Nephron (organoid): Measurements from ENCODE around the gene ZNF778.
"Not testable (repeated sequence)": the region's sequence is repeated elsewhere in the genome, so short reads cannot be mapped to it uniquely, and the experiment has no call there.

Source experiments
- H3K27ac Mint-ChIP-seq, 3 experiments: 2 replicates each; pipeline ENCODE4 v1.8.0; 2020; ENCODE audit warnings: mixed read lengths in 3 of 3, mild to moderate bottlenecking in 2 of 3, moderate library complexity in 1 of 3
- H3K27me3 Mint-ChIP-seq: 2 replicates; pipeline ENCODE4 v1.8.0; 2021; ENCODE audit warnings: low read depth, mild to moderate bottlenecking, moderate library complexity, mixed read lengths
- H3K36me3 Mint-ChIP-seq: 2 replicates; pipeline ENCODE4 v1.8.0; 2020; ENCODE audit warnings: low read depth, mixed read lengths
- H3K4me1 Mint-ChIP-seq: 2 replicates; pipeline ENCODE4 v1.8.0; 2020; ENCODE audit warnings: mixed read lengths
- H3K4me3 Mint-ChIP-seq, 3 experiments: 2 replicates each; pipeline ENCODE4 v1.8.0; 2020; ENCODE audit warnings: mild to moderate bottlenecking in 3 of 3, mixed read lengths in 3 of 3, moderate library complexity in 2 of 3
- H3K9me3 Mint-ChIP-seq: 2 replicates; pipeline ENCODE4 v1.8.0; 2020; ENCODE audit warnings: mixed read lengths
- TF ChIP-seq, protein P1 (sequence below), 3 experiments: fragments of 200-600 bp; sonication (generic); IDR thresholded peaks; one replicate each; pipeline ENCODE4 v1.5.0; 2021; ENCODE audit warnings: antibody characterized with exemption in 3 of 3; ENCODE audit not compliant: unreplicated experiment in 3 of 3

The ZNF778 gene

DNA sequence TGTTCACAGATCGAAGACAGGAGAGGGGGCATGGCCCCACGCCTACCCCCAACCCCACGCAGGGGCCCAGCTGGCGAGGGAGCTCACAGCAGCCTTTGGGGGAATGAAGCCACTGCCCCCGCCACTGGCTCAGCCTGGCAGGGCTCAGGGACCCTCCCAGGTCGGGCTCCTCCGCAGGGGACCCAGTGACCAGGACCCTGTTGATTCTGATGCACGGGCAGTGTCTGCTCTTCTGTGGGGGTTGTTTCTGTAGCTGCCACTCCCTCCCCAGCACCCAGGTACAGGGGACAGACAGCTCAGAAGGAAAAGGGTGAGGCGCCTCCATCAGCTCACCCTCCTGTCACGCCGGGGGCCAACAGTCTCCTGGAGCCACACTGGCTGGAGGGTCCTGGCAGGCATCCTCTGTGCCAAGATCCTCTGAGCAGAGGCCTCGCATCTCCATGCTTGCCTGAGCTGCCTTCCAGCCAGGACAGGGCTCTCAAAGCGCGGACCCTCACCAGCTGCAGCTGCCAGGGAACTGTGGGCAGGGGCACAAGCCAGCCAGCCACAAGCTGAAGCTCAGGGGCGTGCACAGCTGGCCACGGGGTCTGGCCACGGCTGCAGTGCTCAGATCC, 49.1 kb downstream of the ZNF778 start:
- Mint-ChIP-seq H3K27me3 (peaks cover 1% of the 10 kb centered on the region), H3K4me1 (no peaks in the 10 kb centered on the region), H3K4me3 (no peak overlapping the region), H3K27ac (no peak overlapping the region), H3K9me3 (no peaks in the 10 kb centered on the region), H3K36me3 (peaks cover 46% of the 10 kb centered on the region)
- TF ChIP-seq, protein P1, sequence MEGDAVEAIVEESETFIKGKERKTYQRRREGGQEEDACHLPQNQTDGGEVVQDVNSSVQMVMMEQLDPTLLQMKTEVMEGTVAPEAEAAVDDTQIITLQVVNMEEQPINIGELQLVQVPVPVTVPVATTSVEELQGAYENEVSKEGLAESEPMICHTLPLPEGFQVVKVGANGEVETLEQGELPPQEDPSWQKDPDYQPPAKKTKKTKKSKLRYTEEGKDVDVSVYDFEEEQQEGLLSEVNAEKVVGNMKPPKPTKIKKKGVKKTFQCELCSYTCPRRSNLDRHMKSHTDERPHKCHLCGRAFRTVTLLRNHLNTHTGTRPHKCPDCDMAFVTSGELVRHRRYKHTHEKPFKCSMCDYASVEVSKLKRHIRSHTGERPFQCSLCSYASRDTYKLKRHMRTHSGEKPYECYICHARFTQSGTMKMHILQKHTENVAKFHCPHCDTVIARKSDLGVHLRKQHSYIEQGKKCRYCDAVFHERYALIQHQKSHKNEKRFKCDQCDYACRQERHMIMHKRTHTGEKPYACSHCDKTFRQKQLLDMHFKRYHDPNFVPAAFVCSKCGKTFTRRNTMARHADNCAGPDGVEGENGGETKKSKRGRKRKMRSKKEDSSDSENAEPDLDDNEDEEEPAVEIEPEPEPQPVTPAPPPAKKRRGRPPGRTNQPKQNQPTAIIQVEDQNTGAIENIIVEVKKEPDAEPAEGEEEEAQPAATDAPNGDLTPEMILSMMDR (IDR thresholded peaks at IDR 0.05; ENCODE audit: unreplicated experiment in 3 of 3), result no peak

DNA sequence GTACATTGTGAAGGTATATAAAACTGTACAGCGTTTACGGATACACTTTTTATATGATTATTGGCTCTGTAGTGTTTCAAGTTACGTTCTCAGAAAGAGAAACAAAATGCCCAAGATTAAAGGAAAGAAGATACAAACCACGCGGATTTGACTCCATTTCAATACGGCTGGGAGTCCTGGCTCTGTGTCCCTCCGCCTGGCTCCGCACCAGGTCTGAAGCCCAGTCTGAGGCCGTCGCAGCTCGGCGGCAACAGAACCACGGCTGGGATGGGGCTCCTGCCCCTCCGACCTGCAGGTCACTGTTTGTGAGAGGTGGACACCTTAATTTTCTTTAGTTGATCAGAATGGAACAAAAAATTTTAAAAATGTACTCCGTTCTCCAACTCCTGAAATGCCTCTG, 50.2 kb downstream of the ZNF778 start:
- not testable (repeated sequence) for H3K4me1 Mint-ChIP-seq, H3K27me3 Mint-ChIP-seq, H3K9me3 Mint-ChIP-seq, H3K4me3 Mint-ChIP-seq, H3K27ac Mint-ChIP-seq
- H3K36me3 Mint-ChIP-seq, result peaks cover 52% of the 10 kb centered on the region

DNA sequence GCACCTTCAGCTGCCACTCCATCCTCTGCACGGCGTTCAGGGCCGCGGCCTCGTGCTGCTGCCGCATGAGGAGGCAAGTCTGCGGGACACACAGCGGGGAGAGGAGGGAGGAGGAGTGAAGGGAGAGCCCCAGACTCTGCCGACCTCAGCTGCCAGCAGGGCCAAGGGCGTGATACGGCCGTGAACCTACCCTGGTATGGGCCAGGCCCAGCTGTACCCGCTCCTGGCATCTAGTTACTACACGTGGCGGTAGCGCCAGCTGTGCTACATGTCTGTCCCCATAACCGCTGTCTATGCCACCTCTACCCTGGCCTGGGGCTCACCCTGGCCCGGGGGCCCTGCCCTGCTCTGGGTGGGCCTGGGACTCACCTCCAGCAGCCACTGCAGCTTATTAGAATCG, 51.1 kb downstream of the ZNF778 start:
- no peaks in the 10 kb centered on the region for H3K9me3 Mint-ChIP-seq
- H3K27me3 Mint-ChIP-seq, result no peaks in the 10 kb centered on the region
- H3K36me3 Mint-ChIP-seq, result peaks cover 61% of the 10 kb centered on the region
- TF ChIP-seq, protein P1 (IDR thresholded peaks at IDR 0.05; ENCODE audit: unreplicated experiment in 3 of 3), result no peak
- no peaks in the 10 kb centered on the region for H3K4me1 Mint-ChIP-seq
- no peak overlapping the region for H3K4me3 Mint-ChIP-seq
- H3K27ac Mint-ChIP-seq, result no peak overlapping the region

DNA sequence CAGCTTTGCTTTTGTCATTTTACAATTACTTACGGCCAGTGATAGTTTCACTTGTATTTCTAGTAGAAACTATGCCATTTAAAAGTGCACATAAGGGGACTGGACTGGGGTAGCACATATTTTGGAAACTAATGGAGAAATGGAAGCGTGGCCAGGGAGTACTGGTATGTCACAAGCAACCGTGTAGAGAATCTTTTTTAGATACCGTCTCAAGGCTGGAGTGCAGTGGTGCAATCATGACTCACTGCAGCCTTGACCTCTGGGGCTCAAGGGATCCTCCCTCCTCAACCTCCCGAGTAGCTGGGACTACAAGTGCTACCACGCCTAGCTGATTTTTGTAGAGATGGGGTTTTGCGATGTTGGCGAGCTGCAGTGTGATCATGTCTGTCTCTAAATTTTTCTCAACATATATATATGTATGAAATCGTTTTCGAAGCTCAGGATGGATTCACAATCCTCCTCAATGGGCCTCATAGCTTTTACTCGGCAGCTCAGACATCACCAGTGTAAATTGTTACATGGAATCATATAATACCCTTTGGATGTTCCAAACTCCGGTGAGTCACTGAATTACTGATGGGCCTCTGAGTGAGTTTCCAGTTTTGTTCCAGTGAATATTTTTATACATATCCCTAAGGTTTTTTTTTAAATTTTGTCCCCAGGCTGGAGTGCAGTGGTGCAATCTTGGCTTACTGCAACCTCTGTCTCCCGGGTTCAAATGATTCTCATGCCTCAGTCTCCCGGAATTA, 51.7 kb downstream of the ZNF778 start:
- Mint-ChIP-seq H3K27me3 (no peaks in the 10 kb centered on the region), H3K9me3 (no peaks in the 10 kb centered on the region), H3K4me3 (no peak overlapping the region), H3K27ac (no peak overlapping the region), H3K36me3 (peaks cover 64% of the 10 kb centered on the region), H3K4me1 (no peaks in the 10 kb centered on the region)
- TF ChIP-seq, protein P1 (IDR thresholded peaks at IDR 0.05; ENCODE audit: unreplicated experiment in 3 of 3), result no peak

DNA sequence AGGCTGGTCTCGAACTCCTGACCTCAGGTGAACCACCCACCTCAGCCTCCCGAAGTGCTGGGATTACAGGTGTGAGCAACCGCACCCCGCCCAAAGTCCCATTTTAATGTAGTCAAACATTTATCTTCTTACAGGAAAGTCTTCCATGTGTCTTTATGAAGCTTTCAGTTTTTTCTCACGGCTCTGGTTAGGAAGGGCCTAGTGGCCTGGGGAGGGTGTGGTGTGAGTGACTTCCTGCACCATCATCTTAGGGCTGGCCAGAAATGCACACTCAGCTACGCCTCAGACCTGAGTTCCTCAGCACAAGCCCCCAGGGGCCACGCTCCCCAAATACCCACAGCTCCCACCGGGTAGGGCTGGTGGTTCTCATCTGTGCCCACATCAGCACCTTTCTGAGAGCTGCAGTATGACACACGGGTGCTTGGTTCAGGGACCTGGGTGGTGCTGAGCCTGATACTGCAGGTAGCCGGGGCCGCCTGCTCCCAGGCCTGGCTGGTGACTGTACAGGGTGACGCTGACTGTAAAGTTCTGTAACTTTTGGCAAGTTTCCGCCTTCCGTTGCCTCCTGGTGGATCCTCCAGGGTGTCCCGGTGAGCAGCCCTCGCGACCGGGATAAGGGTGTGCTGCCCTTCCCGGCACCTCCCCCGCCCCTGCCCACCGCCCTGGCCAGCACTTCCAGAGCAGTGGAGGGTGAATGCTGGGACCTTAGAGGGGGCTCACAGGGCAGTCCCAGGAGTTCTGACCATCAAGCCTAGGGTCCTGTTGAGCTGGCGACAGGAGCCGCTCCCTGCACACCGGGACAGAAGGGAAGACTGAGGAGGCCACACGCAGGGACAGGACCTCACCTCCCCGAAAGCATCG, 52.5 kb downstream of the ZNF778 start:
- H3K27ac Mint-ChIP-seq, result no peak overlapping the region
- no peaks in the 10 kb centered on the region for H3K4me1 Mint-ChIP-seq
- no peaks in the 10 kb centered on the region for H3K27me3 Mint-ChIP-seq
- no peak overlapping the region for H3K4me3 Mint-ChIP-seq
- H3K9me3 Mint-ChIP-seq, result no peaks in the 10 kb centered on the region
- TF ChIP-seq, protein P1 (IDR thresholded peaks at IDR 0.05; ENCODE audit: unreplicated experiment in 3 of 3), result no peak
- H3K36me3 Mint-ChIP-seq, result peaks cover 59% of the 10 kb centered on the region

DNA sequence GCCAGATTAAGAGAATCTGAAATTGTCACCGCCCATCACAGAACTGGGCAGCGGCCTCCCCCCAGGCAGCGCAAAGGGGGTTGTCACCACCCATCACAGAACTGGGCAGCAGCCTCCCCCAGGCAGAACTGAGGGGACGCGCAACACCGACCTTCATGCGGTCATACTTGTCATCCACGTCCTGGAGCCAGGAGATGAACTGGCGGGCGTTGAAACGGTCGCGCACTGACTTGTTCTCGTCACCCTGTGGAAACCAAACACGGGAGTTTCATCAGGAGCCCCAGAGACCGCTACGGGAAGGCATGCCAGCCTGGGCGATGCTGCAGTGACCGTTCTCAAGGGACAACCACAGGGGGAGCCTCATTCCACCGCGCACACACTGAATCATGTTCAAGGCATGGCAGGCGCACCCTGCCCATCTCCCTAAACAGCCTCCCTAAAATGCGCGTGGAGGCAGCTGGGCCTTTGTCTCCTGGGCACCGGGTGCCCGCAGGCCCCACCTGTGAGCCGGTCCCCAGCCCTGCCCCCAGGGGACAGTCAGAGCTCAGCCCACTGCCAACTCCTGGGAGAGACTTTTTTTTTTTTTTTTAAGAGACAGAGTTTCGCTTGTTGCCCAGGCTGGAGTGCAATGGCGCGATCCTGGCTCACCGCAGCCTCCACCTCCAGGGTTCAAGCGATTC, 53.3 kb downstream of the ZNF778 start:
- no peaks in the 10 kb centered on the region for H3K9me3 Mint-ChIP-seq
- no peaks in the 10 kb centered on the region for H3K27me3 Mint-ChIP-seq
- H3K4me1 Mint-ChIP-seq, result no peaks in the 10 kb centered on the region
- no peak overlapping the region for H3K4me3 Mint-ChIP-seq
- TF ChIP-seq, protein P1 (IDR thresholded peaks at IDR 0.05; ENCODE audit: unreplicated experiment in 3 of 3), result no peak
- H3K27ac Mint-ChIP-seq, result no peak overlapping the region
- H3K36me3 Mint-ChIP-seq, result peaks cover 58% of the 10 kb centered on the region
